NCI-H146 (cell line): ENCODE data around the gene MARCHF9.

Source experiments
- DNase-seq: peaks from one replicate; lab custom pipeline; 2025; lab: John Stamatoyannopoulos, UW

MARCHF9 gene

GRCh38 chr12:57724003-57724935, 30.6 kb upstream of the MARCHF9 start:
- peak; percentile 17 for DNase-seq

- no peak for DNase-seq
Measured at GRCh38 chr12:57724936-57725740, 29.8 kb upstream of the MARCHF9 start.

GRCh38 chr12:57725851-57726150, 29.1 kb upstream of the MARCHF9 start:
- no peak for DNase-seq

GRCh38 chr12:57726151-57726883, 28.6 kb upstream of the MARCHF9 start:
- peak; percentile 91 for DNase-seq

- no peak for DNase-seq
Measured at GRCh38 chr12:57726884-57727757, 27.8 kb upstream of the MARCHF9 start.

GRCh38 chr12:57727758-57728395, 27.0 kb upstream of the MARCHF9 start:
- DNase-seq: no peak

- DNase-seq: no peak
Measured at GRCh38 chr12:57729321-57729844, 25.5 kb upstream of the MARCHF9 start.

GRCh38 chr12:57730336-57731067, 24.4 kb upstream of the MARCHF9 start:
- DNase-seq: no peak

GRCh38 chr12:57731411-57732080, 23.4 kb upstream of the MARCHF9 start:
- DNase-seq: no peak

- no peak for DNase-seq
Measured at GRCh38 chr12:57732270-57732669, 22.6 kb upstream of the MARCHF9 start.

GRCh38 chr12:57732726-57733593, 21.9 kb upstream of the MARCHF9 start:
- DNase-seq: no peak

- DNase-seq: no peak
Measured at GRCh38 chr12:57733928-57734327, 21.0 kb upstream of the MARCHF9 start.

- DNase-seq: no peak
Measured at GRCh38 chr12:57734591-57734990, 20.3 kb upstream of the MARCHF9 start.

GRCh38 chr12:57735198-57735855, 19.6 kb upstream of the MARCHF9 start:
- DNase-seq: no peak

- peak; percentile 74 for DNase-seq
Measured at GRCh38 chr12:57735952-57736740, 18.8 kb upstream of the MARCHF9 start.

GRCh38 chr12:57736741-57737466, 18.0 kb upstream of the MARCHF9 start:
- DNase-seq: peak; percentile 21
